ENCODE measurements around the gene KIFC1. TPM values are rescaled to one million over a fixed set of nuclear protein-coding genes. Genes with fewer than 3 reads are reported as not detected.
A peak's percentile ranks its signal among the peaks of the same experiment; 100 is the strongest.
"Not testable (repeated sequence)": the region's sequence is repeated elsewhere in the genome, so short reads cannot be mapped to it uniquely, and the experiment has no call there.

Gene KIFC1
- 30.3 TPM for polyA plus RNA-seq (2013, experiment 1 of 2; ENCODE audit: insufficient read length)
- 27.7 TPM for polyA plus RNA-seq (2013, experiment 2 of 2; ENCODE audit: insufficient read length)

GRCh38 chr6:33391278-33391921, at the start of gene KIFC1:
Gene KIFC1 (plus strand): TSS chr6:33391823. CDS start chr6:33391986, 163 bp downstream.
- peak; percentile 100 for DNase-seq

- not testable (repeated sequence) for DNase-seq
These were observed 48.0 kb upstream of the KIFC1 start for GRCh38 chr6:33343606-33343952.

DNA sequence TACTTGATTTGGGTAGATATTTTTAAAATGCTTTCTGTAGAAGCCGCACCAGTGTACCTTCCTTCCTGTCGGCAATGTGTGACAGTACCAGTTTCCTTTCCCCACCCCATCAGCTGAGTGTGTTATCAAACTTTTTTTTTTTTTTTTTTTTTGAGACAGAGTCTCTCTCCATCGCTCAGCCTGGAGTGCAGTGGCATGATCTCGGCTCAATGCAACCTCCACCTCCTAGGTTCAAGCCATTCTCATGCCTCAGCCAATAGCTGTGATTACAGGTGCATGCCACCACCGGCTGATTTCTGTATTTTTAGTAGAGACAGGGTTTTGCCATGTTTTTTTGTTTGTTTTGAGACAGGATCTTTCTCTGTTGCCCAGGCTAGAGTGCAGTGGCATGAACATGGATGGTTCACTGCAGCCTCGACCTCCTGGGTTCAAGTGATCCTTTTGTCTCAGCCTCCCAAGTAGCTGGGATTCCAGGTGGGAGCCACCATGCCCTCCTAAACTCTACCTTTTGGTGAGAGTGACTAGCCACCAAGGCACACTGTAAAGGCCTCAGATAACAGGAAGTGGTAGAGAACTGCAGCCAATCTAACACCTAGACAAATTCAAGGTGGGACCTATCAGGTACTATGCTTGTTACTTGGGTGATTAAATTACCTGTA, 47.5 kb upstream of the KIFC1 start:
- no peak for DNase-seq

DNA sequence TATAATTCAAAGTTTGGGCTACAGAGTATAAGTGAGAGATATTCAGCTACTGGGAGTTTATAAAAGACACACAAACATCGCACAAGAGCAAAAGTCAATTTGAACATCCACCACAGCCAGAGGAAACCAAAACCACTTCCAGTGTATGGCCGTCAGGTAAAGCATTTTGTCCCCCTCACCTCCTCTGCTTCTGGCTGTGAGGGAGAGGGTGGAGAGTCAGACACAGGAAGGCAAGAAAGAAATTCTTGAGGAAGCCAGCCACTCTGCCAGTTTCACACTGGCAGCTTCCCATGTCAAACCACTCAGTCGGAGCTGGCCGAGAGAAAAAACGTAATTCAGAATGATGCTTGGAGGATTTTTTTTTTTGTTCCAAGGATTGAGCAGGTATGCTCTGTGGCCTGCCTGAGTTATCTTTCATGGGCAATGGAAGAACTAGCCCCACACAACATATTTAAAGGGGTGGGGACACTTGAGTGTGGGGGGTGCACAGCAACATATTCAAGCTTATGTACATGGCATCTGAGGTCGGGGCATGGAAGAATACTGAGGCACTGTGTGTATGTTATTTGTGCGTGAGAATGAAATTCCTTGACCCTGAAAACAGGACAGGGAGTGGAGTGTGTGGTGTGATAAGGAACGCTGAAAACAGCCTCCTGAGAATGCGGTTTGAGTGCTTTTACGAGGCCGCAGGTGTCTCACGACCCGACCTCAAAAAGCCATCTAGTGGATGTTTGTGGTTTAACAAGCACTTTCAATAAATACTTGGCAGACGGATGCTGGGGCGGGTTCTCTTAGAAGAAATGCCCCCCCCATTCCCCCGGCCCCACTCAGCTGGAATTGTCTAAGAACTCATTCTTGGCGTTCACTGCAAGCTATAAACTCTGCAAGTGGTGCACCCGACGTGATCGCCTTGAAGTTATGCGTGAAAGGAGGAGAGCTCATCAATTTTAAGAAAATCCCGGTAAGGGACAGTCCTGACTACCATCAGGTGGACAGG, 46.6 kb upstream of the KIFC1 start:
- peak; percentile 67 for DNase-seq

DNA sequence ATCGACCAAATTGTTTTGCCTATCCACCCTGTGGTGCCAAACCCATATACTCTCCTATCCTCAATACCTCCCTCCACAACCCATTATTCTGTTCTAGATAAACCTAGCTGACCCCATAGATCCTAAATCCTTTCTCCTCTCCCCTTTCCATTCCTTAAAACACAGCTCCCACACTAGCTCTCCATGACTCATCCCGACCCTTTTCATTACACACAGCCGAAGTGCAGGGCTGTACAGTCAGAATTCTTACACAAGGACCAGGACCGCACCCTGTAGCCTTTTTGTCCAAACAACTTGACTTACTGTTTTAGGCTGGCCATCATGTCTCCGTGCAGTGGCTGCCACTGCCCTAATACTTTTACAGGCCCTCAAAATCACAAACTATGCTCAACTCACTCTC, 44.7 kb upstream of the KIFC1 start:
- not testable (repeated sequence) for DNase-seq

GRCh38 chr6:33347816-33348215, 43.8 kb upstream of the KIFC1 start:
- no peak for DNase-seq

GRCh38 chr6:33355860-33356259, 35.8 kb upstream of the KIFC1 start:
- not testable (repeated sequence) for DNase-seq

- no peak for DNase-seq
These were observed 35.3 kb upstream of the KIFC1 start for GRCh38 chr6:33356295-33356694.

- not testable (repeated sequence) for DNase-seq
These were observed 34.3 kb upstream of the KIFC1 start for GRCh38 chr6:33357160-33357871.

- DNase-seq, result no peak
These were observed 32.3 kb upstream of the KIFC1 start for GRCh38 chr6:33359331-33359730.

GRCh38 chr6:33363486-33363885, 28.1 kb upstream of the KIFC1 start:
- DNase-seq, result not testable (repeated sequence)

- peak; percentile 57 for DNase-seq
These were observed 27.0 kb upstream of the KIFC1 start for GRCh38 chr6:33364475-33365205.

GRCh38 chr6:33365206-33365971, 26.2 kb upstream of the KIFC1 start:
- DNase-seq, result not testable (repeated sequence)

DNA sequence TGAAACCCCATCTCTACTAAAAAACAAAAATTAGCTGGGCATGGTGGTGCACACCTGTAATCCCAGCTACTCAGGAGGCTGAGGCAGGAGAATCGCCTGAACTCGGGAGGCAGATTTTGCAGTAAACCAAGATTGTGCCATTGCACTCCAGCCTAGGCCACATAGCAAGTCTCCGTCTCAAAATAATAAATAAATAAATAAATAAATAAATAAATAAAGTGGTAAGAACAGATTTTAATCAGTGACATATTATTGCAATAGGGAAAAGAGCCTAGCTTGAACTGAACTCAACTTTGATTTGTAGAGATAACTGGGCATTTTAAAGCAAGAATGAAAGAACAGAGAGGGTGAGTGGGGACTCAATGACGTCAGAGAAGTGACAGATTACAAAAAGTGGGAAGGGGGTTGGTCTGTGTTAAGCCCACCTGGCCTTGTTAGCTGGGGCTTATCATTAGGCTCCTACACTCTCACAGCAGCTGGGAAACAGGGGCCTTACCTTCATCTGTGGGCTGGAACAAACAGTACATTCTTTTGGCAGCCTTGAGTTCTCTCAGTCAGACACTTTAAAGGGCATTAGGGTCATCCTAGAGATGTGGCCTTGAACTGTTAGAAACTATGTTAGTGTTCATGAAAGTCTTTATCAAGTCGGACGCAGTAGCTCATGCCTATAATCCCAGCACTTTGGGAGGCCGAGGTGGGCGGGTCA, 24.5 kb upstream of the KIFC1 start:
- DNase-seq, result no peak

DNA sequence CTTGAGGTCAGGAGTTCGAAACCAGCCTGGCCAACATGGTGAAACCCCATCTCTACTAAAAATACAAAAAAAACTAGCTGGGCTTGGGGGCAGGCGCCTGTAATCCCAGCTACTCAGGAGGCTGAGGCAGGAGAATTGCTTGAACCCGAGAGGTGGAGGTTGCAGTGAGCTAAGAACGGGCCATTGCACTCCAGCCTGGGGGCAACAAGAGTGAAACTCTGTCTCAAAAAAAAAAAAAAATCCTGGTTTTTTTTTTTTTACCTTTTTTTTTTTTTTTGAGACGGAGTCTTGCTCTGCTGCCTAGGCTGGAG, 24.0 kb upstream of the KIFC1 start:
- DNase-seq, result not testable (repeated sequence)

DNA sequence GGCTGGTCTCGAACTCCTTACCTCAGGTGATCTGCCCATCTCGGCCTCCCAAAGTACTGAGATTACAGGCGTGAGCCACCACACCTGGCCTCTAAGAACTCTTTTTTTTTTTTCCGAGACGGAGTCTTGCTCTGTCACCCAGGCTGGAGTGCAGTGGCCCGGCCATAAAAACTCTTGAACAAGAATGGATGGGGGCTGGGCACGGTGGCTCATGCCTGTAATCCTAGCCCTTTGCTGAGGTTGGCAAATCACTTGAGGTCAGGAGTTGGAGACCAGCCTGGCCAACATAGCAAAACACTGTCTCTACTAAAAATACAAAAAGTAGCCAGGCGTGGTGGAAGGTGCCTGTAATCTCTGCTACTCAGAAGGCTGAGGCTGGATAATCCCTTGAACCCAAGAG, 19.7 kb upstream of the KIFC1 start:
- not testable (repeated sequence) for DNase-seq

DNA sequence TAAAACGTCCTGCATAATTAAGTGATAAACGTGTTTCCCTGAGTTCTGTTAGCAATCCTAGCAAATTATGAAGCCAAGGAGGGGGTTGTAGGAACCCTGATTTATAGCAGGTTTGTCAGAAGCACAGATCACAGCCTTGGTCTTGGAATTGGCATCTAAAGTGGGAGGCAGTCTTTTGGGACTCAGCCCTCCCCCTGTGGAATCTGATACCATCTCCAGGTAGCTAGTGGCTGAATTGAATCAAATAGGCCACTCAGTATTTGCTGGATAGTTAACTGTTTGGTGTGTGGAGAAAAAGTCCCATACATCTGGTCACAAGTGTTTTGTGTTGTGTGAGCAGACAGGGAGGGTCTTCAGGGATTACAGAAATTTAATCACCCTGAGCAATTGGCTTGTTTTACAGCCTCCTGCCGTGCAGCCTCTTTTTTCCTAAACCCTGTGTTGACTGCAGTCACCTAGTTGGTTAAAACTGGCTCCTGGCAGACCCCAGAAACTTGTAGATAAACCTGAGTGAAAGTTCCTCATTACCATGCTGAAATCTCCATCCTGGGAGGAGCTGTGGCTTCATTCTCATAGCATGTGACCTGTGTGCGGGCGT, 19.0 kb upstream of the KIFC1 start:
- no peak for DNase-seq

- no peak for DNase-seq
These were observed 17.4 kb upstream of the KIFC1 start for GRCh38 chr6:33373960-33374910.
